Stimulated activated CD4-positive, alpha-beta T cell treated with anti-CD3 and anti-CD28 coated beads, TNF-alpha, amount 100 ng/mL, for 4 hours (primary cell): ENCODE results near the gene CD14.
"Not testable (repeated sequence)": the region's sequence is repeated elsewhere in the genome, so short reads cannot be mapped to it uniquely, and the experiment has no call there.

Experiments used
- DNase-seq, 3 experiments: peaks; one replicate each; pipeline ENCODE4 v3.0.0-alpha.2; 2020; ENCODE audit warnings: low read depth in 3 of 3

Gene CD14

DNA sequence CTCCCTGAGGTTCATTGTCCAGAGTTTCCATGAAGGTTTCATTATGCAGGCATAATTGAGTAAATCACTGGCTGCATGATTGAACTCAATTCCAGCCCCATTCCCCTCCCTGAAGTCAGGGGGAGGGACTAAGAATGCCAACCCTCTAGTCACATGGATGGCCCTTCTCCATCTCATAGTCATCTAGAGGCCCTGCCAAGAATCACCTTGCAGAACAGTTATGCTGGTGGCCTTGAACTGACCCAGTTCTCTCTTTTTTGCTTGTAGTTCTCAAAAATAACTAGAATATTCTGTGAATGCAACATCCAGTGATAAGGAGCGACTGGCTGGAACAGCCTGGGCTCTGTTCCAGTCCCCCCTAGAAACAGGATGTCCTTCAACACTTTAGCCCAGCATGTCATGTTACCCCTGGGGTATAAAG, 36.6 kb downstream of the CD14 start:
- DNase-seq = no peak

DNA sequence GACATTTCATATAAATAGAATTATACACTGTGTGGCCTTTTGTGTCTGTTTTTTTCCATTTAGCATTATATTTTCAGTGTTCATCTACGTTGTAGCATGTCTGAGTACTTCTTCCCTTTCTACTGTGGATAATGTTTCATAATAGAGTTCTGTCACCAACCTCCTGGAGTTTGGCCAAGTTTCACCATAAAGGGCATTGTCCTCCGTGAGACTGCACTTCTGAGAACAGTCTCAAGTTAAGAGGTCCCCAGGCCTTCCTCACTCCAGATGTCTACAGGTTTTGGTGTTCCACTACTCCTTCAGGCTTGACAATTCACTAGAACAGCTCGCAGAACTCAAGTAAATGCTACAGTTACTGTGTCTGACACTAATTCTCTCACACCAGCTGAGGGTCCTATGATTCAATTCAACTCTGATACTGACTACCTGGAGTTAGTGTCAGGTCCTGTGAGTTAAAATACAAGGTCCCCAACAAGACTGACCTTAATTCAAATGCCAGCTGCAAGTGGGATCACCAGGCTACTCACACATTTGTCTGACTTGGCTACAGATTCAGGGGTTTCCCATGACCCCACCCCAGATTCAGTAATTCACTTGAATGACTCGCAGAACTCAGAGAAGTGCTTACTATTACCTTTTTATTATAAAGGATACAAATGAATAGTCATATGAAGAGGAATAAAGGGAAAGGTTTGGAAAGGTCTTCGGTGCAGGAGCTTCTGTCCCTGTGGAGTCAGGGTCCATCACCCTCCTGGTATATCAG, 37.3 kb downstream of the CD14 start:
- no peak for DNase-seq

DNA sequence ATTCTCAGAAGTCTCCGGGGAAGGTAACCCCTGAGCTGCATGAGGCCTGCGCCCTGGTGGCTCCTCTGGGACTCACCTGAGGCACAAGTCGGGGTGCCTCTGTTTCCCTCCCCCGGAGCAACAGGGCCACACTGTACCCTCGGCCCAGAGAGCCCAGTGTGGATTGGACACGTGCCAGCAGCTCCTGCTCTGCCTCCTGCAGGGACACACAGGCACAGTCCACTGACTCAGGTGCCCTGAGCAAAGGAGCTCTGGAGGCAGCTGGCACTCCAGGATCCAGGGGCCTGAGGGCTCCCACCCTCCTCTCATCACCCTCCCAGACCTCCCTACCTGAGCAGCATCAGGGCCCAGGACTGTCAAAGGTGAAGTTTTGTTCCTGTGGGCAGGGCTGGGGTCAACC, 38.8 kb downstream of the CD14 start:
- DNase-seq = no peak

DNA sequence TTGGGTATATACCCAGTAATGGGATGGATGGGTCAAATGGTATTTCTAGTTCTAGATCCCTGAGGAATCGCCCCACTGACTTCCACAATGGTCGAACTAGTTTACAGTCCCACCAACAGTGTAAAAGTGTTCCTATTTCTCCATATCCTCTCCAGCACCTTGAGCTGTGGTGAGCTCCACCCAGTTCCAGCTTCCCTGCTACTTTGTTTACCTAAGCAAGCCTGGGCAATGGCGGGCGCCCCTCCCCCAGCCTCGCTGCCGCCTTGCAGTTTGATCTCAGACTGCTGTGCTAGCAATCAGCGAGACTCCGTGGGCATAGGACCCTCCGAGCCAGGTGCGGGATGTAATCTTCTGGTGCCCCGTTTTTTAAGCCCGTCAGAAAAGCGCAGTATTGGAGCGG, 39.9 kb downstream of the CD14 start:
- DNase-seq = not testable (repeated sequence)

DNA sequence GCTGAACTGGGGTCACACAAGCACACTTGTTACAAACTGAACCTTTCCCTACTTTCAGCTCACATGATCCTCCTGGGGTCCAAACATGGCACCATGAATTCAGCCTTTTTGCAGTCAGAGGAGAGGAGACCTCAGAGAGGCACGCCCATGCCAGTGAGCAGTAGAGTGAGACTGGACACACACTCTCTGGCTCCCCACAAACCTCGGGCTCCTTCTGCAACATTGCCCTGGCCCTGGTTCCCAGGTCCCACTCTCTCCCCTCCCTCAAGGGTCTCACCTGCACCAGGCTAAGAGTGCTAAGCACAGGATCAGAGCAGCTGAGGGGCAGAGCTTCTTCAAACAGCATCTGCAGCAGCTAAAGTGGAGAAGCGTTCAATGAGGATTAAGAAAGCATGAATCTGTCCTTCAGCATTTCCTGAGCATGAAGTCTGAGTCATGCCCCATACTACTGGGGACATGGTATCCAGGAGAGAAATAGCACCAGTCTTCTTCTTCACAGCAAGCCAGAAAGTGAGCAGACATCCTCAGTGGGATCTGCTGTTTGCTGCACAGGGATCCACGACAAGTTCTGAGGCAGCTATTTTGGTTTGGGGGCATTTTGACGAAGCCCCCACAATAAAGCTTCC, 41.1 kb downstream of the CD14 start:
- no peak for DNase-seq

DNA sequence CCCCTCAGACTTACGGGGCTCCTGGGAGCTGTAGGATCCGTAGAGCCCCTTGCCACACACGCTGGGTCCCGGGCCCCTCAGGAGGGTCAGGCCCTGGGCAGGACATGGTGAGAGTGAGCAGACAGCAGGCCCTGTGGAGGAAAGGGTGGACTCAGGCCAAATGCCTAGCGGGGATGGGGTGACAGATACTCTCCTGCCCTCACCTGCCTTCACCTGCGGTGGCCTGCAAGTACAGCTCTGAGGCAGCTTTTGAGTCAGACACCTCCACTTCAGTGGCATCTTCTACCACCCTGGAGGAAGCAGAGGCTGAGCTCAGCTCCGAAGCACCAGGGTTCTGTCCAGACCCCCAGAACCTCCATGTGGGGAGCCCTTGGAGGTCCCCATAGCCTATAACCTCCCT, 42.1 kb downstream of the CD14 start:
- no peak for DNase-seq

DNA sequence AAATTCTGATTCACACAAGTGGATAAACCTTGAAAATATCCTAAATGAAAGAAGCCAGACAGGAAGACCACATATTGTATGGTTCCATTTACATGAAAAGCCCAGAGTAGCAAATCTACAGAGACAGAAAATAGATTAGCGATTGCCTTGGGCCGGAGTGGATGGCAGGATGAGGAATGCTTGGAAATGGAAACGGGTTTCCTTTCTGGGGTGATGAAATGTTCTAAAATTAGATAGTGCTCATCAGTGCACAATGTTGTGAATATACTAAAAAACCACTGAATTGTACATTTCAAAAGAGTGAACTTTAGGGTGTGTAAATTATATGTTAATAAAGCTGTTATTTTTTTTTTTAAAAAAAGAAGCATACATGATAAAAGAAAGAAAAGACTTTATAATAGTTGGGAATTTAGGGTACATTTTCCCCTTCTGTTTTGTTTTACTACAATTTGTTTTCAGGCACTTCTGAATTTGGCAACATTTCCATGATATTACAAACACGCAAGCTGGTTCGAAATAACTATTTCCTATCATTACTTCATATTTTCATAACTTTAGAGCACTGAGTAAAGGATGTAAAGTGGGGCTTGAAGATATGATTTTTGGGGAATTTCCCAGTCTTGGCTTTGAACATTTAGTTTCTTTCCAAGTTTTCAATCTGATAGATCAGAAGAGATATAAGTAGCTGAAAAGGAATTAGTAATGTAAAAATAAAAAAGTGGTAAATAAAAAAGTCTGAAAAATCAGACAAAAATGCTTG, 44.5 kb downstream of the CD14 start:
- no peak for DNase-seq

DNA sequence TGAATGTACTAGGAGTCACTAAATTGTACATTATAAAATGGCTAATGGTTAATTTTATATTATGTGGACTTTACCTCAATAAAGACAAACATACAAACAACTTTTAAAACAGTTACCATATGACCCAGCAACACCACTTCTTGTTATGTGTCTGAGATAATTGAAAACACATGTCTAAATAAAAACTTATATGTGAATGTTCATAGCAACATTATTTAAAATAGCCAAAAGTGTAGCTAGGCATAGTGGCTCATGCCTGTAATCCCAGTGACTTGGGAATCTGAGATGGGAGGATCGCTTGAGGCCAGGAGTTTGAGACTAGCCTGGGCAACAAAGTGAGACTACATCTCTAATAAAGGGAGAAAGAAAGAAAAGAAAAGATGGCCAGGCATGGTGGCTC, 45.5 kb downstream of the CD14 start:
- DNase-seq = no peak
